PFSK-1 (cell line): Measurements from ENCODE around the gene NR3C2.

ENCODE experiments used
- FOXP2 ChIP-seq: optimal IDR thresholded peaks from 2 replicates; pipeline ENCODE3; 2011; ENCODE audit warnings: borderline replicate concordance, control low read depth, inconsistent platforms; ENCODE audit not compliant: insufficient read depth; ENCODE audit errors: extremely low read length, extremely low read depth
- POLR2AphosphoS5 ChIP-seq: IDR thresholded peaks from 2 replicates; pipeline ENCODE4 v1.6.1; 2012; ENCODE audit warnings: low read depth, mild to moderate bottlenecking, control low read depth, low read length, moderate library complexity
- SIN3A ChIP-seq: IDR thresholded peaks from 2 replicates; pipeline ENCODE4 v1.6.1; 2012; ENCODE audit warnings: mild to moderate bottlenecking, low read length, moderate library complexity, borderline replicate concordance; ENCODE audit not compliant: insufficient read depth
- TAF1 ChIP-seq: IDR thresholded peaks from 2 replicates; pipeline ENCODE4 v1.6.1; 2012; ENCODE audit warnings: low read length, control low read depth, borderline replicate concordance; ENCODE audit not compliant: insufficient read depth
- TF ChIP-seq, protein P1 (sequence below), 2 experiments: IDR thresholded peaks; 2 replicates each; pipeline versions ENCODE4 v1.6.1 to v1.8.0; 2011 to 2012; ENCODE audit warnings: low read depth in 2 of 2, low read length in 2 of 2, control low read depth in 1 of 2, inconsistent platforms in 1 of 2, mild to moderate bottlenecking in 1 of 2, moderate library complexity in 1 of 2; ENCODE audit not compliant: insufficient read depth in 1 of 2

DNA sequence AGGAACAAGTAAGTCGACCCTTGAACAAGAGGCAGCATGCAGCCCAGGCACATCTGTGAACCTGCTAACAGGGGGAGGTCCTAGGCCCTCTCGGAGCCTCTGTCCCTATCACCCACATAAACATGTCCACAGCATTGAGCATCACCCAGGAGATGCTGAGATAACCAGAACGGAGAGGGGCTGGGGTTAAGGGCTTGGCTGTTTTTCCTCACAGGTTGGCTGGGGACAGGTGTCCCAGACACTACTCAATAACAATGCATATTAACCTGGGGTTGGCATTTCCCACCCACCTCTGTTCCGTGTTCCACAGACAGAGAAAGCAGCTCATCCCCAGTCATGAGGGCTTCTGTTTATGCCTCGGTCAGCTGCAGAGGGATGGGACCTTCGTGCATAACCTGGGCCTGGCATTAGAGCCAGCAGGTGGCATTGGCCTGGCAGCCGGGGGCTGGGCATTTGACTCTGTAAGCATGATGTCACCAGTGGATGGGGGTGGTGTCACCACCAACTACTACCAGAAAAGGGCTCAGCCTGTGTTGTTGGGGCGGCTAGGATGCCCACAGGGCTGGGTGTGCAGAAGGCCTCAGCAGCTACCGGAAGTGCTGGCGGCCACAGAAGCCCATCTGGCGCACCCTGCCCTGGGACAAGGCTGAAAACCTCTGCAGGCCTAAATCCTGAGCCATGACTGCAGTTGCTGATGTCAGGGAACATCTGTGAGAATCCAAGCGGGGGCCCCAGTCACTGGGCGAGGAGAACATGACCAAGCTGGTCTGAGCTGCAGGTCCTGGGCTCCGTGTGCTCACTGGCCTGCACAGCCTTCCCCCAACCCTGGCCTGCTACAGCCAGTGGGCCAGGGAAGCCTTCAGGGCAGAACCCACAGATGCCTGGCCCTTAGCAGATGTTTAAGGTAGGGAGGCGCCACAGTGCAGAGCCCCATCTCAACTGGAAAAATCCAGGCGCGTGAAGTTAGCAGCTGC lies 351.4 kb downstream of the NR3C2 start:
- TF ChIP-seq POLR2AphosphoS5 (no peak), TAF1 (no peak), SIN3A (no peak), FOXP2 (no peak)
- TF ChIP-seq, protein P1, sequence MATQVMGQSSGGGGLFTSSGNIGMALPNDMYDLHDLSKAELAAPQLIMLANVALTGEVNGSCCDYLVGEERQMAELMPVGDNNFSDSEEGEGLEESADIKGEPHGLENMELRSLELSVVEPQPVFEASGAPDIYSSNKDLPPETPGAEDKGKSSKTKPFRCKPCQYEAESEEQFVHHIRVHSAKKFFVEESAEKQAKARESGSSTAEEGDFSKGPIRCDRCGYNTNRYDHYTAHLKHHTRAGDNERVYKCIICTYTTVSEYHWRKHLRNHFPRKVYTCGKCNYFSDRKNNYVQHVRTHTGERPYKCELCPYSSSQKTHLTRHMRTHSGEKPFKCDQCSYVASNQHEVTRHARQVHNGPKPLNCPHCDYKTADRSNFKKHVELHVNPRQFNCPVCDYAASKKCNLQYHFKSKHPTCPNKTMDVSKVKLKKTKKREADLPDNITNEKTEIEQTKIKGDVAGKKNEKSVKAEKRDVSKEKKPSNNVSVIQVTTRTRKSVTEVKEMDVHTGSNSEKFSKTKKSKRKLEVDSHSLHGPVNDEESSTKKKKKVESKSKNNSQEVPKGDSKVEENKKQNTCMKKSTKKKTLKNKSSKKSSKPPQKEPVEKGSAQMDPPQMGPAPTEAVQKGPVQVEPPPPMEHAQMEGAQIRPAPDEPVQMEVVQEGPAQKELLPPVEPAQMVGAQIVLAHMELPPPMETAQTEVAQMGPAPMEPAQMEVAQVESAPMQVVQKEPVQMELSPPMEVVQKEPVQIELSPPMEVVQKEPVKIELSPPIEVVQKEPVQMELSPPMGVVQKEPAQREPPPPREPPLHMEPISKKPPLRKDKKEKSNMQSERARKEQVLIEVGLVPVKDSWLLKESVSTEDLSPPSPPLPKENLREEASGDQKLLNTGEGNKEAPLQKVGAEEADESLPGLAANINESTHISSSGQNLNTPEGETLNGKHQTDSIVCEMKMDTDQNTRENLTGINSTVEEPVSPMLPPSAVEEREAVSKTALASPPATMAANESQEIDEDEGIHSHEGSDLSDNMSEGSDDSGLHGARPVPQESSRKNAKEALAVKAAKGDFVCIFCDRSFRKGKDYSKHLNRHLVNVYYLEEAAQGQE (IDR thresholded peaks at IDR 0.05; ENCODE audit: insufficient read depth in 1 of 2, low read depth in 2 of 2, low read length in 2 of 2), result no peak
